ENCODE measurements around the gene OSBPL9. TPM values are rescaled to one million over a fixed set of nuclear protein-coding genes. Genes with fewer than 3 reads are reported as not detected.

The OSBPL9 gene
- total RNA-seq, 1 donor from 2014 or later, result 63.7 TPM

DNA sequence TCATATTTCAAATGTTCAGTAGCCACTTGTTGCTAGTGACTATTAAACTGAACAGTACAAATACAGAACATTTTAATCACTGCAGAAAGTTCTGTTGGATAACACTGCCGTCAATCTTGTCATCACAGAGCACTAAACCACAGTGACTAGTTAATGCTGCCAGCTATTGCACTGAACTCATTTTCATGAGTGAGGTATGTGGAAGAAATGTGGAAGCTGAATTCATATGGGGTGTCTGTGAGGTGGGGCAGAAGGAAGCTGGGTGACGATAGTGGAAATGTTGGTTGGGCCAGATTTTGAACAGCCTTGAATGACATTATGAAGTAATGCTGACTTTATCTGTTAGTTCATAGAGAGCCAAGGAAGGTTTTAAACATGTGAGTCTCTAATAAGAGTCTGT, 49.6 kb downstream of the OSBPL9 start:
- Mint-ChIP-seq H3K36me3 (ENCODE audit: low read depth) (peaks cover 17% of the 10 kb centered on the region), H3K27ac (no peak overlapping the region), H3K4me1 (peaks cover 13% of the 10 kb centered on the region), H3K4me3 (no peak overlapping the region), H3K9me3 (no peaks in the 10 kb centered on the region), H3K27me3 (no peaks in the 10 kb centered on the region)
- intact Hi-C loops (cut with micrococcal nuclease), result no loop called here
- ATAC-seq (ENCODE audit: low read depth), result no peak
- ChIA-PET CTCF (no interaction called here), POLR2A (no interaction called here)
- DNase-seq, result no peak
- TF ChIP-seq, protein P1, sequence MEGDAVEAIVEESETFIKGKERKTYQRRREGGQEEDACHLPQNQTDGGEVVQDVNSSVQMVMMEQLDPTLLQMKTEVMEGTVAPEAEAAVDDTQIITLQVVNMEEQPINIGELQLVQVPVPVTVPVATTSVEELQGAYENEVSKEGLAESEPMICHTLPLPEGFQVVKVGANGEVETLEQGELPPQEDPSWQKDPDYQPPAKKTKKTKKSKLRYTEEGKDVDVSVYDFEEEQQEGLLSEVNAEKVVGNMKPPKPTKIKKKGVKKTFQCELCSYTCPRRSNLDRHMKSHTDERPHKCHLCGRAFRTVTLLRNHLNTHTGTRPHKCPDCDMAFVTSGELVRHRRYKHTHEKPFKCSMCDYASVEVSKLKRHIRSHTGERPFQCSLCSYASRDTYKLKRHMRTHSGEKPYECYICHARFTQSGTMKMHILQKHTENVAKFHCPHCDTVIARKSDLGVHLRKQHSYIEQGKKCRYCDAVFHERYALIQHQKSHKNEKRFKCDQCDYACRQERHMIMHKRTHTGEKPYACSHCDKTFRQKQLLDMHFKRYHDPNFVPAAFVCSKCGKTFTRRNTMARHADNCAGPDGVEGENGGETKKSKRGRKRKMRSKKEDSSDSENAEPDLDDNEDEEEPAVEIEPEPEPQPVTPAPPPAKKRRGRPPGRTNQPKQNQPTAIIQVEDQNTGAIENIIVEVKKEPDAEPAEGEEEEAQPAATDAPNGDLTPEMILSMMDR (IDR thresholded peaks at IDR 0.05), result no peak

DNA sequence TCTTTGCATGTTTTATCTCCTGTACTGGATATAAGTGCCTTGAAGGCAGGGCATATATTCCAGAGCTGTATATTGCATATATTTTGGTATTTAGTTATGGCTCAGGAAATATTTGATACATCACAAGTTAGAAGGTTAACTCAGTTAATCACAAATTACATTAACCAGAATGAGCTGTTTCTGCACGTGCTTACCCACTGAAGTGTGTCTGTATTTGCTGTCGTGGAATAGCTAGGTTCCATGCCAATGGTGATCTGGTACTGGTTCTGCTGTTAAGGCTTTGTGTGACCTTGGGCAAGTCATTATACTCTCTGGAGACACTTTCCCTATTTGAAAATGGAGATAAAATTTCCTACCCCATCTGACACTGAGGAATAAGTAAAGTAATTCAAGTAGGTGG, 50.7 kb downstream of the OSBPL9 start:
- POLR2A ChIA-PET, result no interaction called here
- H3K27ac Mint-ChIP-seq, result no peak overlapping the region
- no peaks in the 10 kb centered on the region for H3K9me3 Mint-ChIP-seq
- CTCF ChIA-PET, result no interaction called here
- ATAC-seq (ENCODE audit: low read depth) (no peak), DNase-seq (no peak)
- H3K4me1 Mint-ChIP-seq, result peaks cover 10% of the 10 kb centered on the region
- TF ChIP-seq, protein P1 (IDR thresholded peaks at IDR 0.05), result no peak
- no peak overlapping the region for H3K4me3 Mint-ChIP-seq
- no peaks in the 10 kb centered on the region for H3K27me3 Mint-ChIP-seq
- H3K36me3 Mint-ChIP-seq (ENCODE audit: low read depth), result peaks cover 17% of the 10 kb centered on the region
- intact Hi-C loops (cut with micrococcal nuclease), result no loop called here

DNA sequence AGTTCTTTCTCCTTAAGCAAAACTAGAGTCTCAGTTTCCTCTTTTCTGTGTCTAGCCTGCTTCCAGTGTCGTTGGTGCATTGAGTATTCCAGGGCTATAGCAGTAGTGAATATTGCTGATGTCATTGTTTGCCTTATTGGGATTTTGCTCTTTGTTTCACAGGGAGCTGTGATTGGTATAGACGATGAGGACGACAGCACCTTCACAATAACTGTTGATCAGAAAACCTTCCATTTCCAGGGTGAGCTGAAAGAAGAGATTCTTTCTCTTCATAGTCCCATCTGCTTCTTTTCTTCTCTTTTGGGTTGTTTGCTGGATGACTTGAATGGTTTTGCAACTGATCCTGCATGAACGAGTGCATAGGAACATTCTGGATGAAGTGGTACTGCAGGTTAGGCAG, 52.4 kb downstream of the OSBPL9 start:
- Mint-ChIP-seq H3K27me3 (no peaks in the 10 kb centered on the region), H3K9me3 (no peaks in the 10 kb centered on the region), H3K36me3 (ENCODE audit: low read depth) (peaks cover 18% of the 10 kb centered on the region), H3K4me1 (no peaks in the 10 kb centered on the region), H3K27ac (no peak overlapping the region), H3K4me3 (no peak overlapping the region)
- DNase-seq, result no peak
- intact Hi-C loops (cut with micrococcal nuclease), result no loop called here
- CTCF ChIA-PET, result no interaction called here
- POLR2A ChIA-PET, result no interaction called here
- ATAC-seq (ENCODE audit: low read depth), result no peak
- TF ChIP-seq, protein P1 (IDR thresholded peaks at IDR 0.05), result no peak

DNA sequence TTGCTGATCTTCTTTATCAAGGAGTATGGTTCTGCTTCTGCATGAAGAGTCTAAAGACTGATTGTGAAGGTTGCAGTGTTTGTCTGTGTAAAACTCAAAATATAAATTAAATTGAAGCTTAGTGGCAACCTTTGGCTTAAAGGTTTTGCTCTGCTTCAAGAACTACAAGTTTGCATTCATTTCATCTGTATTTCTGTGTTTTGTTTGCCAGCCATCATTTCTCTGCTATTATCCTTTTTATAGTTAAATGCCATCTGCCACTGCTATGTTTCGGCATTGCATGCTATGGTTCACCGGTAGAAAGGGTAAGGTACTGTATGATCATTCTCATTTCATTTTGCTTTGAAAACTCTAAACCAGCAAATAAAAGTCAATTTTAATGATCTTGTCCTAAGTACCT, 52.9 kb downstream of the OSBPL9 start:
- Mint-ChIP-seq H3K4me3 (no peak overlapping the region), H3K27ac (no peak overlapping the region), H3K4me1 (no peaks in the 10 kb centered on the region), H3K36me3 (ENCODE audit: low read depth) (peaks cover 21% of the 10 kb centered on the region), H3K9me3 (no peaks in the 10 kb centered on the region), H3K27me3 (no peaks in the 10 kb centered on the region)
- CTCF ChIA-PET, result no interaction called here
- DNase-seq (no peak), ATAC-seq (ENCODE audit: low read depth) (no peak)
- intact Hi-C loops (cut with micrococcal nuclease), result no loop called here
- POLR2A ChIA-PET, result no interaction called here
- TF ChIP-seq, protein P1 (IDR thresholded peaks at IDR 0.05), result no peak

DNA sequence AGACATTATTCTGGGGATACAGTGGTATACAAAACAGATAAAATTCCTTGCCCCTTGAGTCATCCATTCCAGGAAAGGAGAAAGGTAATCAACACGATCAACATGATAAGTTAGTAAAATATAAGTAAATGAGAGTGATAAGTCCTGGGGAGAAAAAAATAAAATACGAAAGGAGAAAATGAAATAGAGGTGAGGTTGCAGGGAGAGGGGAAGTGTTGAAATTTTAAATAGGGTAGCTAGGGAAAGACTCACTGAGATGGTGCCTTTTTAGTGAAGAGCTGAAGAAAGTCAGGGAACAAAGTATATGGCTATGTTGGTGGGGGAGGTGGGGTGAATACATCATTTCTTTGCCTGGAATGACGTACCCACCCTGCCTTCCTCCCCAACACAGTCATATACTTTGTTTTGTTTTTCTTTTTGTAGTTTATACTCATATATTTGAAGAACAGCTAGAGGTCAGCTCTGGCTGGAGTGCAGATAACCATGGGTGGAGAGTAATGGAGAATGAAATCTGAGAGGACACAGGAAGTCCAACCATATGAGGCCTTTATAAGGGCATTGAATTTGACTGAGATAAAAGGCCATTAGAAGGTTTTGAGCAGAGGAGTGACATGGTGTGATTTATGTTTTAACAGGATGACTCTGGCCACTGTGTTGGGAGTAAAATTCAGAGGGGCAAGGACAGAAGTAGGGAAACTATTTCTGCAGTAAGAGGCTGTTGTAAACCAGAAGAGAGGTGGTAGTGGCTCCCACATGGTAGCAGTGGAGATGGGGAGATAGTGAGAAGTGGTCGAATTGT, 54.8 kb downstream of the OSBPL9 start:
- no peak overlapping the region for H3K4me3 Mint-ChIP-seq
- TF ChIP-seq, protein P1 (IDR thresholded peaks at IDR 0.05), result no peak
- H3K36me3 Mint-ChIP-seq (ENCODE audit: low read depth), result peaks cover 12% of the 10 kb centered on the region
- intact Hi-C loops (cut with micrococcal nuclease), result no loop called here
- no peaks in the 10 kb centered on the region for H3K4me1 Mint-ChIP-seq
- no peak for ATAC-seq (ENCODE audit: low read depth)
- CTCF ChIA-PET, result no interaction called here
- POLR2A ChIA-PET, result interaction anchor here (0.6 kb wide), 1 partner anchor 242 kb away, joined by 3 read pairs; no protein-coding TSS in a partner anchor
- no peaks in the 10 kb centered on the region for H3K27me3 Mint-ChIP-seq
- H3K27ac Mint-ChIP-seq, result no peak overlapping the region
- DNase-seq, result no peak
- H3K9me3 Mint-ChIP-seq, result no peaks in the 10 kb centered on the region
